ENCODE data around the gene FMO2. TPM values are rescaled to one million over a fixed set of nuclear protein-coding genes. Genes with fewer than 3 reads are reported as not detected.

The FMO2 gene
- total and polyA plus RNA-seq, 4 donors = 5.2 to 165 (median 61.5) TPM

GRCh38 chr1:171191992-171192391 lies 6.9 kb downstream of the FMO2 start:
- Histone ChIP-seq H3K27me3 (ENCODE audit: control insufficient read depth in 3 of 3, insufficient read depth in 3 of 3, low read length in 2 of 3) (no peaks in the 10 kb centered on the region), H3K36me3 (ENCODE audit: control insufficient read depth in 4 of 4, insufficient read depth in 4 of 4, low read length in 4 of 4) (peaks cover under 1 to 12% (median 5%) of the 10 kb centered on the region in 4 donors), H3K4me1 (ENCODE audit: control insufficient read depth in 5 of 5, insufficient read depth in 5 of 5, low read length in 5 of 5) (peaks cover 0 to 22% (median 4%) of the 10 kb centered on the region in 5 donors), H3K9ac (ENCODE audit: insufficient read depth in 1 of 2, low read length in 2 of 2) (no peak overlapping the region), H3K9me3 (ENCODE audit: control insufficient read depth in 4 of 4, insufficient read depth in 3 of 4, low read length in 3 of 4) (no peaks in the 10 kb centered on the region), H3K4me3 (no peak overlapping the region), H3K27ac (ENCODE audit: low read depth in 1 of 2, low read length in 1 of 2) (no peak overlapping the region)
- WGBS, 2 donors = 40 to 76% methylated on average over 1 of the region's 1 CpG
- TF ChIP-seq CTCF (IDR thresholded peaks at IDR 0.05; ENCODE audit: control extremely low read depth, extremely low read depth) = no peak
- DNase-seq = no peak
- no peak for ATAC-seq (ENCODE audit: insufficient read depth, low FRiP score)

GRCh38 chr1:171195767-171196166 lies 10.7 kb downstream of the FMO2 start:
- H3K27ac ChIP-seq (ENCODE audit: low read depth in 1 of 2, low read length in 1 of 2) = no peak overlapping the region
- H3K4me3 ChIP-seq = no peak overlapping the region
- ATAC-seq (ENCODE audit: insufficient read depth, low FRiP score) (no peak), DNase-seq (no peak)
- no peaks in the 10 kb centered on the region for H3K9me3 ChIP-seq (ENCODE audit: control insufficient read depth in 4 of 4, insufficient read depth in 3 of 4, low read length in 3 of 4)
- WGBS, 2 donors = 73 to 80% methylated on average over 3 of the region's 3 CpGs
- peaks cover 0 to 24% (median 4%) of the 10 kb centered on the region in 5 donors for H3K4me1 ChIP-seq (ENCODE audit: control insufficient read depth in 5 of 5, insufficient read depth in 5 of 5, low read length in 5 of 5)
- no peaks in the 10 kb centered on the region for H3K27me3 ChIP-seq (ENCODE audit: control insufficient read depth in 3 of 3, insufficient read depth in 3 of 3, low read length in 2 of 3)
- no peak overlapping the region for H3K9ac ChIP-seq (ENCODE audit: insufficient read depth in 1 of 2, low read length in 2 of 2)
- H3K36me3 ChIP-seq (ENCODE audit: control insufficient read depth in 4 of 4, insufficient read depth in 4 of 4, low read length in 4 of 4) = peaks cover 3 to 27% (median 11%) of the 10 kb centered on the region in 4 donors
- TF ChIP-seq CTCF (IDR thresholded peaks at IDR 0.05; ENCODE audit: control extremely low read depth, extremely low read depth) = no peak

DNA sequence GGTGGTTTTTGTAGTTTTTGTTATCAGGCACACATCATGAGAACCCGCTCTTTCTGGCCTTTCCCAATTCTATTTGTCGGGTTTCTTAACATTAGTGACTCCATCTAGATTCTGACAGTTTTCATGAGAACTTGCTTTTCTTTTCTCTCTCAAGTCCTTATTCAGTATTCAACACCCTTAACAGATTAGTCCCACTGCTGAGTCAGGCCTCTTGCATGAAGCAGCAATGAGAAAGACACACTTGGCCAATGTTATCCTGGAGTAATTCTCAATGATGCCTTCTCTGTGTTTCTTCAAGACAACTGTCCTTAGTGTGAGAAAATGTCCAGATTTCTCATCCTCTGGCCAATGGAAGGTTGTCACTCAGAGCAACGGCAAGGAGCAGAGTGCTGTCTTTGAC lies 11.3 kb downstream of the FMO2 start:
- no peak for ATAC-seq (ENCODE audit: insufficient read depth, low FRiP score)
- Histone ChIP-seq H3K4me1 (ENCODE audit: control insufficient read depth in 5 of 5, insufficient read depth in 5 of 5, low read length in 5 of 5) (peaks cover 0 to 20% (median 4%) of the 10 kb centered on the region in 5 donors), H3K36me3 (ENCODE audit: control insufficient read depth in 4 of 4, insufficient read depth in 4 of 4, low read length in 4 of 4) (peaks cover 3 to 29% (median 11%) of the 10 kb centered on the region in 4 donors), H3K4me3 (no peak overlapping the region), H3K27me3 (ENCODE audit: control insufficient read depth in 3 of 3, insufficient read depth in 3 of 3, low read length in 2 of 3) (no peaks in the 10 kb centered on the region), H3K27ac (ENCODE audit: low read depth in 1 of 2, low read length in 1 of 2) (no peak overlapping the region), H3K9ac (ENCODE audit: insufficient read depth in 1 of 2, low read length in 2 of 2) (no peak overlapping the region), H3K9me3 (ENCODE audit: control insufficient read depth in 4 of 4, insufficient read depth in 3 of 4, low read length in 3 of 4) (no peaks in the 10 kb centered on the region)
- WGBS, 2 donors = 94% methylated on average over 3 of the region's 3 CpGs
- no peak for DNase-seq
- no peak for TF ChIP-seq CTCF (IDR thresholded peaks at IDR 0.05; ENCODE audit: control extremely low read depth, extremely low read depth)

GRCh38 chr1:171198081-171198480 lies 13.0 kb downstream of the FMO2 start:
- Histone ChIP-seq H3K9ac (ENCODE audit: insufficient read depth in 1 of 2, low read length in 2 of 2) (peak overlapping the region in 1 of 2 donors; percentile 38), H3K4me1 (ENCODE audit: control insufficient read depth in 5 of 5, insufficient read depth in 5 of 5, low read length in 5 of 5) (peaks cover 0 to 15% (median 4%) of the 10 kb centered on the region in 5 donors), H3K4me3 (no peak overlapping the region), H3K27me3 (ENCODE audit: control insufficient read depth in 3 of 3, insufficient read depth in 3 of 3, low read length in 2 of 3) (no peaks in the 10 kb centered on the region), H3K9me3 (ENCODE audit: control insufficient read depth in 4 of 4, insufficient read depth in 3 of 4, low read length in 3 of 4) (no peaks in the 10 kb centered on the region), H3K27ac (ENCODE audit: low read depth in 1 of 2, low read length in 1 of 2) (no peak overlapping the region), H3K36me3 (ENCODE audit: control insufficient read depth in 4 of 4, insufficient read depth in 4 of 4, low read length in 4 of 4) (peaks cover 8 to 35% (median 13%) of the 10 kb centered on the region in 4 donors)
- TF ChIP-seq CTCF (IDR thresholded peaks at IDR 0.05; ENCODE audit: control extremely low read depth, extremely low read depth) = no peak
- ATAC-seq (ENCODE audit: insufficient read depth, low FRiP score) (no peak), DNase-seq (peak in 2 of 3 donors; percentile 56 to 71)
- WGBS, 2 donors = 78 to 84% methylated on average over 3 of the region's 3 CpGs
